ENCODE data around the gene TAOK2.

TAOK2 gene

GRCh38 chr16:29993903-29994599, 20.4 kb downstream of the TAOK2 start (continued):
- TF ChIP-seq PATZ1 (tag by site-specific recombination; IDR thresholded peaks at IDR 0.05) (0 out of 2 replicates have a peak, but pooled peaks have one; percentile 23), ZNF148 (tag by site-specific recombination; IDR thresholded peaks at IDR 0.05; ENCODE audit: borderline replicate concordance) (0 out of 2 replicates have a peak, but pooled peaks have one; percentile 39)

DNA sequence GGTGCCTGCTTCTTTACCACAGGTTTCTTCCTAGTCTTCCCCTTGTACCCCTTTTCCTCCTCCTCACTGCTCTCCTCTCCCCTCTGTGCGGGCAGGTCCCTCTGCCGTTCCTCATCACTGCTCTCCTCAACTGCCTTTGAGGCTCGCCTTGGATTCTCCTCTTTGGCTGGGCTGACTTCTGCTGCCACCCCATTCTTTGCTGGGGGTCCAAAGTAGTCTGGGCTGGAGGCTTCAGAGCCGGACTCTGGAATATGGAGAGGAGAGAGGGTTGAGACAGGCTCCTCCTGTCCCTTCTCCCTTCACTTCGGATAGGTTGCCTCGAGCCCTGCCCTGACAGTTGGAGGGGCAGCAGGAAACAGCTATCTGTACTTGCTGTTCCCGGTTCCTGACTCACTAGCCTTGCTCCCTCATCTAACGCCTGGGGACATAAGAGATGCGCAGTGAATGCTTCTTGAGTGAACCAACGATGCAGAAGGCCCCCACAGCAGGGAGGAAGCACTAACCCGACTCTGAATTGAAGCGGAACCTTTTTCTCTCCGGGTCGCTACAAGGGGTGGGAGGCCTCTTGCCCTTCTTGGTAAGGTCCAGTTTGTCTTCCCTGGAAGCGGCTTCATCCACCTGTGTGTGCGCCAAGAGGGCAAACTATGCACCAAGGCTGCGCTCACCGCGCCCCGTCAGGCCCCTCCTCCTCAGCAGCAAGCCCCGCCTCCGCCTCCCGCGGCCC, 21.1 kb downstream of the TAOK2 start:
- POLR2A ChIA-PET: interaction anchor here (0.6 to 4.0 kb wide), 25 partner anchors 8 to 189 kb away, joined by 3 to 42 read pairs (median 4); partner anchors contain the start of genes ALDOA, ASPHD1, KCTD13 and MAZ
- CTCF ChIA-PET: interaction anchor here (0.7 to 2.1 kb wide), 4 partner anchors 15 to 958 kb away, joined by 3 to 9 read pairs (median 6); no protein-coding TSS in a partner anchor
- no peaks in the 10 kb centered on the region for H3K9me3 ChIP-seq (ENCODE audit: control insufficient read depth, insufficient read depth, low read depth, low read length)
- TF ChIP-seq, protein P1, sequence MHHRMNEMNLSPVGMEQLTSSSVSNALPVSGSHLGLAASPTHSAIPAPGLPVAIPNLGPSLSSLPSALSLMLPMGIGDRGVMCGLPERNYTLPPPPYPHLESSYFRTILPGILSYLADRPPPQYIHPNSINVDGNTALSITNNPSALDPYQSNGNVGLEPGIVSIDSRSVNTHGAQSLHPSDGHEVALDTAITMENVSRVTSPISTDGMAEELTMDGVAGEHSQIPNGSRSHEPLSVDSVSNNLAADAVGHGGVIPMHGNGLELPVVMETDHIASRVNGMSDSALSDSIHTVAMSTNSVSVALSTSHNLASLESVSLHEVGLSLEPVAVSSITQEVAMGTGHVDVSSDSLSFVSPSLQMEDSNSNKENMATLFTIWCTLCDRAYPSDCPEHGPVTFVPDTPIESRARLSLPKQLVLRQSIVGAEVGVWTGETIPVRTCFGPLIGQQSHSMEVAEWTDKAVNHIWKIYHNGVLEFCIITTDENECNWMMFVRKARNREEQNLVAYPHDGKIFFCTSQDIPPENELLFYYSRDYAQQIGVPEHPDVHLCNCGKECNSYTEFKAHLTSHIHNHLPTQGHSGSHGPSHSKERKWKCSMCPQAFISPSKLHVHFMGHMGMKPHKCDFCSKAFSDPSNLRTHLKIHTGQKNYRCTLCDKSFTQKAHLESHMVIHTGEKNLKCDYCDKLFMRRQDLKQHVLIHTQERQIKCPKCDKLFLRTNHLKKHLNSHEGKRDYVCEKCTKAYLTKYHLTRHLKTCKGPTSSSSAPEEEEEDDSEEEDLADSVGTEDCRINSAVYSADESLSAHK (tag by site-specific recombination; IDR thresholded peaks at IDR 0.05): peak; percentile 43; the same call in 1 of the 2 replicates
- TF ChIP-seq ZNF341 (tag by site-specific recombination; IDR thresholded peaks at IDR 0.05; ENCODE audit: low read depth) (peak; percentile 92), ZNF664 (tag by site-specific recombination; IDR thresholded peaks at IDR 0.05) (peak; percentile 78), MZF1 (tag by site-specific recombination; IDR thresholded peaks at IDR 0.05; ENCODE audit: borderline replicate concordance) (no peak), ZNF677 (tag by site-specific recombination; IDR thresholded peaks at IDR 0.05) (peak; percentile 98), ZBTB11 (tag by site-specific recombination; conservative IDR thresholded peaks at IDR 0.05; ENCODE audit: low read depth) (peak; percentile 15; the same call in 1 of the 2 replicates), ZSCAN5A (tag by site-specific recombination; IDR thresholded peaks at IDR 0.05) (no peak), GLIS2 (tag by site-specific recombination; IDR thresholded peaks at IDR 0.05) (no peak), ZNF148 (tag by site-specific recombination; IDR thresholded peaks at IDR 0.05; ENCODE audit: borderline replicate concordance) (0 out of 2 replicates have a peak, but pooled peaks have one; percentile 2)
- H3K4me1 ChIP-seq (ENCODE audit: control insufficient read depth, insufficient read depth, low read length): no peaks in the 10 kb centered on the region; the same call in 1 of the 2 replicates
- peak overlapping the region; percentile 93 for H3K4me3 ChIP-seq (ENCODE audit: low read depth, low read length)
- peaks cover 10 to 78% of the 10 kb centered on the region in 2 experiments for H3K36me3 ChIP-seq (ENCODE audit: control insufficient read depth in 2 of 2, insufficient read depth in 1 of 2, low read length in 2 of 2)
- H3K27ac ChIP-seq (ENCODE audit: extremely low read depth, low read depth, low read length): peak overlapping the region; percentile 91

All from HEK293 (cell line).